ENCODE measurements around the gene MAP4K2. TPM values are rescaled to one million over a fixed set of nuclear protein-coding genes. Genes with fewer than 3 reads are reported as not detected.

Gene MAP4K2
- total and polyA plus RNA-seq, 7 experiments from 2014 or later = 40.7 to 130 (median 76.1) TPM

DNA sequence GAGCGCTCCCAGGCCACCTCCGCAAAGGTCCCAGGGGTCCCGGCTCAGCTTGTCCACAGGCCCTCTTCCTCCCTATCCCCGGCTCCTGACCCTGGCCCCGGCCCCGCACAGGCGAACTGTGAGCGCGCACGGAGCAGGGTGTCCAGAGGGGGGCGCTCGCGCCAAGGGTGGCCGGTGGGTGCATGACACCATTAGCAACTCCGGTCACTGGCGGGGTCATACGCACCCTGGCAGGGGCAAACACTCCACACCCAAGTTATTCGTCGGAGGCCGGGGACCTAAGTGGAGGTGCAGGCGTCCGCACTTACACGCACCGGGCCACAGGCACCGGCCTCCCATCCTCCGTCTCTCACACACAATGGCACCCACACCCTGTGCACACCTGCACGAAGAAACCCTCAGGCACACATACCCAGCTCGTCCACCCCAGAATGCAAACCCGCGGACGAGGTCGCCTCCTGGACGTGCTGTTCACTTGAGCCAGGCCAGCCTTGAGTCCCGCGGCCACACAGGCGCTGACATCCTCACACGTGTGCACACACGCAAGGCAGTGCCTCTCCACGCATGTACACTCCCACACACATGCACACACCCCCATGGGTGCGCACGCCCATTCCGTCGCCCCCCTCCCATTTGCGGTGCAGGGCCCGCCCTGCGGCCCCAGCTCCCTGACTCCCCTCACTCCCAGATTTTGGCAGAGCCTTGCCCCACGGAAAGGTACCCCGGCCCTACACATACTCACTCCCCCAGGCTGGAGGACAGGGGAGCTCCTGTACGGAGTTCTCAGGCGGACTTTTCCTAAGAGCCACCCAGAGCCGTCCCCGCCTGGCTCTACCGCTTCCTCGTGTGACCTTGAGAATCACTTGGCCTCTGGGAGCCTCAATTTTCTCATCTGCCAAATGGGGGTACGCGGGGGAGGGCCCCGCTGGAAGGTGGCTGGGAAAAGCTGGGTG lies 59.1 kb downstream of the MAP4K2 start, which contains the start of gene RASGRP2:
Gene RASGRP2 (minus strand): TSS at position 552 of the 953 bp plus-strand sequence. CDS start 1,276 bp downstream, outside the sequence.
- ChIA-PET POLR2A (interaction anchor here (0.6 to 39.7 kb wide), 37 partner anchors 7 to 1903 kb away, joined by 3 to 1956 read pairs (median 6); partner anchors contain the start of genes ARL2, ATG2A, CCDC88B and CDC42BPG), CTCF (interaction anchor here (0.6 to 18.4 kb wide), 17 partner anchors 9 to 549 kb away, joined by 3 to 305 read pairs (median 4); partner anchors contain the start of genes MAP4K2, PRDX5, PYGM and SF1)
- no peaks in the 10 kb centered on the region for H3K27me3 ChIP-seq (ENCODE audit: control insufficient read depth in 2 of 2, insufficient read depth in 2 of 2, low read length in 2 of 2)
- H3K27ac ChIP-seq (ENCODE audit: low read depth, low read length) = peak within 1 kb of the TSS; percentile 97
- H3K4me3 ChIP-seq (ENCODE audit: low read length) = peak within 1 kb of the TSS; percentile 98
- Mint-ChIP-seq H3K27ac (peak within 1 kb of the TSS; percentile 94 to 100 (median 99)), H3K27me3 (no peaks in the 10 kb centered on the region), H3K36me3 (peaks cover 4 to 18% (median 11%) of the 10 kb centered on the region in 5 donors), H3K9me3 (peaks cover 0 to 5% (median 0%) of the 10 kb centered on the region in 11 donors), H3K4me3 (peak within 1 kb of the TSS; percentile 89 to 100 (median 98)), H3K4me1 (peaks cover 18 to 49% (median 39%) of the 10 kb centered on the region in 7 donors)
- peak; percentile 70 for ATAC-seq
- H3K9me3 ChIP-seq (ENCODE audit: control insufficient read depth in 2 of 3, low read length in 3 of 3) = no peaks in the 10 kb centered on the region
- H3K36me3 ChIP-seq (ENCODE audit: control insufficient read depth in 2 of 3, insufficient read depth in 3 of 3, low read length in 3 of 3) = peaks cover 7 to 48% (median 8%) of the 10 kb centered on the region in 3 experiments
- intact Hi-C loops (cut with micrococcal nuclease) = loop anchor here (1.0 to 10.0 kb wide), 15 partner anchors 20 to 379 kb away; partner anchors contain the start of genes MEN1 (in 2 of the 2), ZNHIT2 (in 2 of the 2), ARL2 (in 1 of the 2) and CDC42BPG (in 1 of the 2)
- H3K4me1 ChIP-seq (ENCODE audit: control insufficient read depth in 2 of 2, insufficient read depth in 2 of 2, low read length in 2 of 2) = peaks cover 9 to 16% of the 10 kb centered on the region in 2 donors
- DNase-seq = peak; percentile 87 to 94 (median 92)

DNA sequence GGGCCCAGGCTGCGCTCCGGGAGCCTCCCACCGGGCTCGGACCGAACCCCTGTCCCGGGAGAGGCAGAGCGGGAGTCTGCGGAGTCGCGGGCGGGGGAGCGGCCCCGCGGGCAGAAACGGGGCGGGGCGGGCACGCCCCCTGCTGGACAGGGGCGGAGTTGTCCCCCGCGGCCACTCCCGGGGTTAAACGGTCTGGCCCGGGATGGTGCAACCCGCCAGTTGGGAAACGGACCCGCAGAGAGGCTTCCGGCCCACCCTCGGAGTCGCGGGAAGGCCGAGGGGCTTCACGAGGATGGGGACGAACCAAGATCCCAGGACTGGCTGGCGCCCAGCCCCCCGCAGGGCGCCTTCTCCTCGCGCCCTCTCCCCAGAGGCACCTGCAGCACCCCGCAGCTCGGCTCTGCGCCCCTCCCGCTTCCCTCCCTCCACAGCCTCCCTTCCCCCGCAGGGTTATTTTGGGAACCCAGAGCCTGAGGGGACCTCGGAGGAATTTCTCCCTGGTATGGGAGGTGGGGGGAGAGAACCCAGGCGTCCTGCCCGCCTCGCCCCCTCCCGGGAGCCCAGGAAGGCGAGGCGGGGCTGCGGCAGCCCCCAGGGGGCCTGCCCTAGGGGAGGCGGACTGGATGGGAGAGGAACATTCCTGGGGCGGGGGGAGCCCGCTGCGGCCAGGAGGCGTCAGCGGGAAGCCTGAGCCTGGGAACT lies 60.0 kb downstream of the MAP4K2 start:
- H3K4me1 ChIP-seq (ENCODE audit: control insufficient read depth in 2 of 2, insufficient read depth in 2 of 2, low read length in 2 of 2) = peaks cover 9 to 16% of the 10 kb centered on the region in 2 donors
- Mint-ChIP-seq H3K27ac (peak overlapping the region in 5 of 9 donors; percentile 88 to 100 (median 98)), H3K36me3 (peaks cover 4 to 19% (median 11%) of the 10 kb centered on the region in 5 donors), H3K4me1 (peaks cover 18 to 47% (median 39%) of the 10 kb centered on the region in 7 donors), H3K9me3 (peaks cover 0 to 5% (median 0%) of the 10 kb centered on the region in 11 donors), H3K4me3 (peak overlapping the region in 9 of 10 donors; percentile 89 to 99 (median 97)), H3K27me3 (no peaks in the 10 kb centered on the region)
- peaks cover 7 to 54% (median 8%) of the 10 kb centered on the region in 3 experiments for H3K36me3 ChIP-seq (ENCODE audit: control insufficient read depth in 2 of 3, insufficient read depth in 3 of 3, low read length in 3 of 3)
- CTCF ChIA-PET = interaction anchor here (0.6 to 18.4 kb wide), 9 partner anchors 9 to 548 kb away, joined by 3 to 305 read pairs (median 3); partner anchors contain the start of genes MAP4K2 and PYGM
- H3K27me3 ChIP-seq (ENCODE audit: control insufficient read depth in 2 of 2, insufficient read depth in 2 of 2, low read length in 2 of 2) = no peaks in the 10 kb centered on the region
- H3K4me3 ChIP-seq (ENCODE audit: low read length) = peak overlapping the region; percentile 98
- POLR2A ChIA-PET = interaction anchor here (1.0 to 39.7 kb wide), 23 partner anchors 9 to 756 kb away, joined by 3 to 1956 read pairs (median 8); partner anchors contain the start of genes CCDC88B, EHD1, FAU and MALAT1
- no peaks in the 10 kb centered on the region for H3K9me3 ChIP-seq (ENCODE audit: control insufficient read depth in 2 of 3, low read length in 3 of 3)
- peak; percentile 45 for ATAC-seq
- intact Hi-C loops (cut with micrococcal nuclease) = loop anchor here (1.0 to 10.0 kb wide), 12 partner anchors 20 to 380 kb away; partner anchors contain the start of genes NRXN2 (in 2 of the 2), ARL2 (in 1 of the 2), CDC42BPG (in 1 of the 2) and FAU (in 1 of the 2)
- peak overlapping the region; percentile 97 for H3K27ac ChIP-seq (ENCODE audit: low read depth, low read length)
- peak; percentile 60 to 91 (median 78) for DNase-seq

DNA sequence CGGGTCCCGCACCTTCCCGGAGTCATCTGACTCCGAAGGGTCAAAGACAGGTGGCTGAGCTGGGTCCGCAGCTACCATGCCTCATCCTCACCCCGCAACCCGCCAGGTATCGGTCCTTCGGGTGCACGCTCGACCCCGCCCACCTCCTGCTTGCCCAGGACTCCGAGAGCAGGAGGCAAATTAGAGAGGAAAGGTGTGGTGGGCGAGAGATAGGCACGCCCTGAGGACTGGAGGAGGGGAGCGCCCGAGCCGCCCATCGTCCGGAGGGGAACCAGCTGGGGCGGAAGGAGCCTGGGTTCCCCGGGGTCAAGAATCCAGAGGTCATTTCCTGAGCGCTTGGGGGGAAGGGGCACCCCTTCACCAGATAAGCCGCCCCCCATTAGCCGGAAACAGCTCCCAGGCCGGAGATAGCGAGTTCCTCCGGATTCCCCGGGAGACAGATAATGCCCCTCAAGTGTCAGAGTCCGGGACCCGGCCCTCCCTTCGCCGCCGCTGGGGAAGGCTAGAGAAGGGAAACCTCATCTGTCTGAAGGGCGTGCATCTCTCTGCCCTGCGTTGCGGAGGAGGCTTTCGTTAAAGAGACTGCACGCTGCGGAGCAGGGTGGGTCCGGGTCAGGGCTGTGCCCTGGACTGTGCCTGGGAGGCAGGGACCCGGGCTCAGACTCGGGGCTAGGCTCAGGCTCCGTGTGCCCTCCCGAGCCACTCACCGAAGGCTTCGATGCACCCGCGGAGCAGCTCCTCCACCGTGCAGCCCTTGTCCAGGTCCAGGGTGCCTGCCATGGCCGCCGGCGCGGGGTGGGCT lies 60.7 kb downstream of the MAP4K2 start:
- Histone ChIP-seq H3K27ac (ENCODE audit: low read depth, low read length) (peak overlapping the region; percentile 97), H3K36me3 (ENCODE audit: control insufficient read depth in 2 of 3, insufficient read depth in 3 of 3, low read length in 3 of 3) (peaks cover 7 to 61% (median 8%) of the 10 kb centered on the region in 3 experiments), H3K4me3 (ENCODE audit: low read length) (peak overlapping the region; percentile 98), H3K27me3 (ENCODE audit: control insufficient read depth in 2 of 2, insufficient read depth in 2 of 2, low read length in 2 of 2) (no peaks in the 10 kb centered on the region), H3K4me1 (ENCODE audit: control insufficient read depth in 2 of 2, insufficient read depth in 2 of 2, low read length in 2 of 2) (peaks cover 9 to 16% of the 10 kb centered on the region in 2 donors), H3K9me3 (ENCODE audit: control insufficient read depth in 2 of 3, low read length in 3 of 3) (no peaks in the 10 kb centered on the region)
- intact Hi-C loops (cut with micrococcal nuclease) = loop anchor here (1.0 to 10.0 kb wide), 4 partner anchors 19 to 381 kb away; partner anchors contain the start of genes ARL2 (in 1 of the 2), FAU (in 1 of the 2), MRPL49 (in 1 of the 2) and NRXN2 (in 1 of the 2)
- DNase-seq = no peak
- peaks cover 4 to 20% (median 11%) of the 10 kb centered on the region in 5 donors for H3K36me3 Mint-ChIP-seq
- ChIA-PET POLR2A (interaction anchor here (0.8 to 39.7 kb wide), 12 partner anchors 8 to 389 kb away, joined by 3 to 1956 read pairs (median 4); partner anchors contain the start of genes MAP4K2, NRXN2, PYGM and SF1), CTCF (interaction anchor here (0.8 to 18.4 kb wide), 7 partner anchors 8 to 53 kb away, joined by 3 to 305 read pairs (median 3); partner anchors contain the start of genes PYGM and SF1)
- H3K27me3 Mint-ChIP-seq = no peaks in the 10 kb centered on the region
- ATAC-seq = no peak
- H3K9me3 Mint-ChIP-seq = peaks cover 0 to 5% (median 0%) of the 10 kb centered on the region in 11 donors
- H3K27ac Mint-ChIP-seq = peak overlapping the region in 7 of 9 donors; percentile 48 to 86 (median 76)
- H3K4me1 Mint-ChIP-seq = peaks cover 20 to 46% (median 37%) of the 10 kb centered on the region in 7 donors
- peak overlapping the region; percentile 72 to 99 (median 81) for H3K4me3 Mint-ChIP-seq

DNA sequence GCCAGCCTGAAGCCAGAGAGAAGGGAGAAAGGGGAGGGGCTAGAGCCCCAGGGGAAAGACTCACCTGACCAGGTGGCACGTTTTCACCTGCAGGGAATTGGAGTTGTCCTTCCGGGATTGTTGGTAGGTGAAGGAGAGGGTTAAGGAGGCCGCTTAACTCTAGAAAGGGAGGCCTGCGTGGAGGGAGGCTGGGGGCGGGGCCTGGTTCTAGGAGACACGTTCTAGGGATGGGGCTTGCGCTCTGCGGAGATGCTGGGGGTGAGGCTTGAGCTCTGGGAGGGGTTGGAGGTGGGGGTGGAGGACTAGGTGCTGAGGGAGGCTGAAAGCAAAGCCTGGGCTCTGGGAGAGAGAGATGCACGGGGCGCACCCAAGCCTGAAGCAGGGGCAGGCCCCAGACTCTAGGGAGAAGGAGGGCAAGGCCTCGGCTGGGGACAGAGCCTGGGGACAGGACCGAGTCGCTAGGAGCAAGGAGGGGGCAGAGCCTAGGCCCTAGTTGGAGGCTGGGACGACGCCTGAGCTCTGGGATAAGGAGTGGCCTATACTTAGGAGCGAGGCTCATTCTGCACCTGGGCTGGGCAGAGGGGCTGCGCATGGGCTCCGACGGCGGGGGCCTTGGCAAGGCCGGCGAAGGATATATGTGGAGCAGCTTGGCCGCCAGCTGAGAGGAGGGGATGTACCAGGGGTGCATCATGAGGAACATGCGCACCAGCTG lies 61.5 kb downstream of the MAP4K2 start:
- no peak for ATAC-seq
- H3K4me3 Mint-ChIP-seq = peak overlapping the region; percentile 72 to 99 (median 81)
- H3K9me3 Mint-ChIP-seq = peaks cover 0 to 5% (median 0%) of the 10 kb centered on the region in 11 donors
- peaks cover 6 to 16% of the 10 kb centered on the region in 2 donors for H3K4me1 ChIP-seq (ENCODE audit: control insufficient read depth in 2 of 2, insufficient read depth in 2 of 2, low read length in 2 of 2)
- peaks cover 25 to 49% (median 38%) of the 10 kb centered on the region in 7 donors for H3K4me1 Mint-ChIP-seq
- H3K9me3 ChIP-seq (ENCODE audit: control insufficient read depth in 2 of 3, low read length in 3 of 3) = no peaks in the 10 kb centered on the region
- POLR2A ChIA-PET = interaction anchor here (0.8 to 39.7 kb wide), 11 partner anchors 8 to 390 kb away, joined by 3 to 1956 read pairs (median 4); partner anchors contain the start of genes MAP4K2, NRXN2, PYGM and SF1
- H3K36me3 ChIP-seq (ENCODE audit: control insufficient read depth in 2 of 3, insufficient read depth in 3 of 3, low read length in 3 of 3) = peaks cover 7 to 69% (median 14%) of the 10 kb centered on the region in 3 experiments
- H3K27ac Mint-ChIP-seq = peak overlapping the region; percentile 18 to 85 (median 76)
- peaks cover 4 to 24% (median 11%) of the 10 kb centered on the region in 5 donors for H3K36me3 Mint-ChIP-seq
- H3K27me3 Mint-ChIP-seq = no peaks in the 10 kb centered on the region
- CTCF ChIA-PET = interaction anchor here (0.6 to 18.4 kb wide), 8 partner anchors 8 to 105 kb away, joined by 3 to 305 read pairs (median 4); partner anchors contain the start of genes PYGM and SF1
- peak overlapping the region; percentile 98 for H3K4me3 ChIP-seq (ENCODE audit: low read length)
- H3K27me3 ChIP-seq (ENCODE audit: control insufficient read depth in 2 of 2, insufficient read depth in 2 of 2, low read length in 2 of 2) = no peaks in the 10 kb centered on the region
- no peak for DNase-seq
- H3K27ac ChIP-seq (ENCODE audit: low read depth, low read length) = peak overlapping the region; percentile 97
- intact Hi-C loops (cut with micrococcal nuclease) = loop anchor here (1.0 to 10.0 kb wide), 4 partner anchors 18 to 381 kb away; partner anchors contain the start of genes ARL2 (in 1 of the 2), FAU (in 1 of the 2), MRPL49 (in 1 of the 2) and NRXN2 (in 1 of the 2)

Data from naive thymus-derived CD4-positive, alpha-beta T cell (primary cell).